NCI-H69 (cell line): ENCODE results near the gene CBLN2.

Experiments used
- DNase-seq: peaks from one replicate; lab custom pipeline; 2025; lab: John Stamatoyannopoulos, UW

The CBLN2 gene

GRCh38 chr18:72544092-72544886 is at the start of gene CBLN2:
Gene CBLN2, minus strand, starts transcription at chr18:72544342. Its CDS starts 2,182 bp downstream, at chr18:72542160.
- DNase-seq: peak; percentile 95

- DNase-seq: no peak
Observed at GRCh38 chr18:72588360-72588759, 44.2 kb upstream of the CBLN2 start.

DNA sequence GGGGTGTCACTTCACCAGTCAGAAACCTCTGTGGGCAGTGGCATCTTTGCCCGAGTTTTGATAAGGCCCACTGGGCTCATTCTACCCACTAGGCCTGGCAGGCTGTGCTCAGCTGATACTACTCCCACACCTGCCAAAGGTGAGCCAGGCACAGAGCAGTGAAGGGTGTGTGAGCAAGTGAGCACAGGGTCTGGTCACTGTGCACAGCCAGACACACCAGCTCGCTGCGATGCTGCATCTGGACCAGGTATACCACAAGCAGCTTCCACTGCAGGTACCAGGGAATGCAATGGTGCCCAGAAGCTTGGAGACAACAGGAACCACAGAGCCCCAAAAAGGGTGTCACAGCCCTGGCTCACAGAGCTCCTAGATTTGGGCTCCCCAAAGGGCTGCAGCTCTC is 40.6 kb upstream of the CBLN2 start:
- no peak for DNase-seq

GRCh38 chr18:72581976-72582375 is 37.8 kb upstream of the CBLN2 start:
- DNase-seq: no peak

- no peak for DNase-seq
Observed at GRCh38 chr18:72572896-72573295, 28.8 kb upstream of the CBLN2 start.

DNA sequence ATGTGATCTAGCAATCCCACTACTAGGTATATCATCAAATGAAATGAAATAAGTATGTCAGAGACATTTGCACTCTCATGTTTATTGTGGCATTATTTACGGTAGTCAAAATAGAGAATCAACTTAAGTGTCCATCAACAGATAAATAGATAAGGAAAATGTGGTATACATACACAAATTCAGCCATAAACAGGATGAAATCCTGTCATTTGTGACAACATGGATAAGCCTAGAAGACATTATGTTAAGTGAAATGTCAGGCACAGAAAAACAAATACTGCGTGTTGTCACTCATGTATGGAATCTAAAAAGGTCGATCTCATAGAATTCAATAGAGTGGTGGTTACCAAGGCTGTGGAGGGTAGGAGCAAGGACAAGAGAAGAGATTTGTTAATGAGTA is 22.1 kb upstream of the CBLN2 start:
- DNase-seq: no peak

DNA sequence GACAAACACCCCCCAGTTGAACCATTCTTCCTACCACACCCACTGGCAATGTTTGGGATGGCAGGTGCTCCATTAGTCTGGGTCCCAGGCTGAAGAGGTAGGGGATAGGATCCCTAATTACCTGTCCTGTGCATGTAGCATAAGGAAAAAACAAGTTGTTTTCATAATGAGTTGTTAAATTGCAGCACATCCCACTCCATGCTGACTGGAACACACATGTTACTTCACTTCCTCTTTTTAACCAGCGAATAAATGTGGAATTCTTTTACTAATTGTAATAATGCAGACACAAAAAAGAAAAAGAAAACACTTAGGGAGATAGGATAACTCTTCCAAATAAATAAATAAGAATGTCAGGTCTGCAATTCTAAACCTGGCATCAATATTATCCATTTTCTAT is 11.8 kb upstream of the CBLN2 start:
- DNase-seq: no peak

DNA sequence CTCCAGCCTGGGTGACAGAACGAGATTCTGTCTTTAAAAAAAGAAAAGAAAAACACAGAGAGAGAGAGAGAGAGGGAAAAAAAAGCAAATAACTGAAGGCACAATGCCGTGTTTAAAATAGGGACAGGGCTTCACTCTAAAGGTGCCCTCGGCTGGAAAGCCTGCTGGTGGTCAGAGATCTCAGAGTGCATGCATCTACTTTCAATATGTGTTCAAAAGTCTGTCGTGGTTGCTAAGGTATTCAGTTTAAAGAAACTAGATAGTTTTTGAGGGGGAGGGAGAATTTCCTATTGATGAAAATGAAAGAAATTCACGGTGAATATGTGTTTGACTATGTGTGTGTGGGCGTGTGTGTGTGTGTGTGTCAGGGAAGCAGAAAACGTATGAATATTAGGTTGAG is 11.0 kb upstream of the CBLN2 start:
- no peak for DNase-seq

DNA sequence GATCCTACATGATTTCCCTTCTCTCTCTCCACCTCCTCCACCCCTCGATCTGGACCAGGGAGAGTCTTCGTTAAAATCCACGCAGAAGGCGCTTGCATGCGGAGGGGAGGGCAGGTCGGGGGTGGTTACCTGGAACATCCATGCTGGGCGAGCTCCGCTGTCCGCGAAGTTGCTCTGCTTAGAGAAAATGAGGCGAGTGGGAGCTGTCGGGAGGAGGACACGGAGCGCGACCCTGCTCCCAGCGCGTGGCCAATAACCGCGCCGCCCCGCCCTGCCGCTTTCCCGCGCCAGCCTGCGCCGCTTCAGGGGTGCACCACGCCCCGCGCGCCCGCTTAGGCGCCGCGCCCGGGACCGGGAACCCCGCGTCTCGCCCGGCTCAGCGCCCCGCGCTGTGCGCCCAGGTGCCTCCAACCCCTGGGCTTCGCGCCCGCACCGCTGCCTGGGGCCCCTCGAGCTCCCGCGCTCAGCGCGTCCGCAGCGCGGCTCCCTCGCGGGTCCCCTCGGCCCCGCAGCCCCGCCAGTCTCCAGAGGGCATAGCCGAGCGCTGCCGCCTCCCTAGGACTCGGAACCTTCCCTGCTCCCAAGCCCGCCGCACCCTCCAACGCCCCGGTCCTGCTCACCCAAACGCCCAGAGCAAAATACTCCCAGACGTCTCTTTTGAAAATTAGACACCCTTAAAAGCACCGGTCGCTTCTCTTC is 636 bp downstream of the CBLN2 start:
- DNase-seq: peak; percentile 71

DNA sequence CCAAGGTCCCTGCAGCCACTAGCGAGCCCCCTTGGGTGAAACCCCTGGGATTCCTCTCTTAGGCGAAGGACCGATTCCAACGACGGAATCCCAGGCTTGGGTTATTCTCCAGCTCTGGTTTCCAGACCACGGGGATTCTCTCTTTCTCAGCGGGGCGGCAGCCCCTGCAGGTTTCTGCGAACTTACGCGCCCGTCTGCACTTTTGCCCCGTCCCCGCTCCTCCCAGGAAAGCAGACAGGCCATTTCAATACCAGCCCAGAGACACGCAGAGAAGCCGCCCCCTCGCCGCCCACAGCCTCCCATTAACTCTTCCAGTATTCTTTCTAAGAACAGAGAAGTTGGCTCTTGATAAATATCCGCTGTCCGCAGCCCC is 1.2 kb downstream of the CBLN2 start:
- peak; percentile 70 for DNase-seq

- peak; percentile 72 for DNase-seq
Observed at GRCh38 chr18:72542342-72542741, 1.8 kb downstream of the CBLN2 start.

GRCh38 chr18:72541871-72542332 is 2.2 kb downstream of the CBLN2 start:
- DNase-seq: peak; percentile 78

- no peak for DNase-seq
Observed at GRCh38 chr18:72539901-72540300, 4.2 kb downstream of the CBLN2 start.

DNA sequence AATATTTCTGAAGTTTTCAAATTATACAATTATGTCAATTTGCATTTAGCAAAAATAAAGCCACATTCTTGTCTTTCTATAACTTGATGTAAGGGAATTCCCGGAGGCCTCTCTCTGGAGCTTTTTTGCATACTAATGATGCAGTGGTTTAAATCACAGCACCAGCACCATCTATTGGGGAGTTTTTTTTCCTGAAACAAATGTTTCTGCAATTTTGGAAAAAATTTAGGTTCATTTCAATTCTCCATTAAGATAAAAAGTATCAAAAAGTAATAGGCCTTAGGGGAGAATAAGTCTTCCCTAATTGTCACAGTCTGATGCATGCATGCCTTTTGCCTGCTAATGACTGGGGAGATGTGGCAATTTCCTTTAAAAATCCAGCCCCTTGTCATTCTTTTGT is 13.5 kb downstream of the CBLN2 start:
- peak; percentile 33 for DNase-seq

DNA sequence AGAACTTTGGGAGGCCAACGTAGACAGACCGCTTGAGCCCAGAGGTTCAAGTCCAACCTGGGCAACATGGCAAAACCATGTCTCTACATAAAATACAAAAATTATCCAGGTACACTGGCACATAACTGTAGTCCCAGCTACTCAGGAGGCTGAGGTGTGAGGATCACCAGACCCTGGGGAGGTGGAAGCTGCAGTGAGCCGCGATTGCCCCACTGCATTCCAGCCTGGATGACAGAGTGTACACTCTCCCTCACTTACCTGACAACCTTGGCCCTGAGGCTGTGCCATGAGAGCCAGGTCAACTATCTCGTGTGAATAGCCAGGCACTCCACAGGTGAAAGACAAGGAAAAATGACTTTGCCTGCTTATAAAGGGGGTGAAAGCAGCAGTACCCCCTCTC is 39.3 kb downstream of the CBLN2 start:
- no peak for DNase-seq

- peak; percentile 17 for DNase-seq
Observed at GRCh38 chr18:72502671-72503431, 41.3 kb downstream of the CBLN2 start.

DNA sequence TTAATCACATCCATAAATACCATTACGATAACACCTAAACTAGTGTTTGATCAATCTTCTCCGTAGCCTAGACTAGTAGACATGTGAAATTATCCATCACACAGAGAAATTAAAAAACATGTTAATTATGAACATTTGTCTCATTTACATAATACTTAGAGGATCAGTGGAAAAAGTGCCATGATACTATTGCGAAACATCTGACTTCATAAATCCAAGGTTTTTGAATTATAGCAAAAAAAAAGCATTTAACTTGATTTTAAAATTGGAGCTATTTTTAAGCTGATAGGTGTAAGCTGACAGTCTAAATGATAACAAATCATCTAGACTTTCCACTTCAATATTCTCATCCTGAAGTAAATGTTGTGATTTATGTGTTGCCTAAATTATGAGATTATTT is 51.6 kb downstream of the CBLN2 start:
- DNase-seq: no peak
